ENCODE measurements around the gene ZNF20. TPM values are rescaled to one million over a fixed set of nuclear protein-coding genes. Genes with fewer than 3 reads are reported as not detected.
"Not testable (repeated sequence)": the region's sequence is repeated elsewhere in the genome, so short reads cannot be mapped to it uniquely, and the experiment has no call there.

ZNF20 gene
- total RNA-seq, 1 donor from 2014 or later: 2.3 TPM

DNA sequence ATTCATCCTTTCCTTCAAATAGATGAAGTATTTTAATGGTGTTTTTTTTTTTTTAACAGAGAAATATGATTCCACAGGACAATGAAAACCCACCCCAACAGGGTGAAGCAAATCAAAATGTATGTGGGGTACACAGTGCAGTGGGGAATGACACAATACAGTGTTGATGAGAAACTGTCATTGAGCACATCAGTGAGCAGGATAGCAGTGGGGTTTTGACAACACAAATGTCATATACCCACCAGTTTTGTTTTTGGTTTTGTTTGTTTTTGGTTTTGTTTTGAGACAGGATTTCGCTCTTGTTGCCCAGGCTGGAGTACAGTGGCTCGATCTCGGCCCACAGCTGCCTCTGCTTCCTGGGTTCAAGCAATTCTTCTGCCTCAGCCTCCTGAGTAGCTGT lies 46.4 kb downstream of the ZNF20 start:
- DNase-seq (ENCODE audit: low read depth): no peak
- TF ChIP-seq, protein P1, sequence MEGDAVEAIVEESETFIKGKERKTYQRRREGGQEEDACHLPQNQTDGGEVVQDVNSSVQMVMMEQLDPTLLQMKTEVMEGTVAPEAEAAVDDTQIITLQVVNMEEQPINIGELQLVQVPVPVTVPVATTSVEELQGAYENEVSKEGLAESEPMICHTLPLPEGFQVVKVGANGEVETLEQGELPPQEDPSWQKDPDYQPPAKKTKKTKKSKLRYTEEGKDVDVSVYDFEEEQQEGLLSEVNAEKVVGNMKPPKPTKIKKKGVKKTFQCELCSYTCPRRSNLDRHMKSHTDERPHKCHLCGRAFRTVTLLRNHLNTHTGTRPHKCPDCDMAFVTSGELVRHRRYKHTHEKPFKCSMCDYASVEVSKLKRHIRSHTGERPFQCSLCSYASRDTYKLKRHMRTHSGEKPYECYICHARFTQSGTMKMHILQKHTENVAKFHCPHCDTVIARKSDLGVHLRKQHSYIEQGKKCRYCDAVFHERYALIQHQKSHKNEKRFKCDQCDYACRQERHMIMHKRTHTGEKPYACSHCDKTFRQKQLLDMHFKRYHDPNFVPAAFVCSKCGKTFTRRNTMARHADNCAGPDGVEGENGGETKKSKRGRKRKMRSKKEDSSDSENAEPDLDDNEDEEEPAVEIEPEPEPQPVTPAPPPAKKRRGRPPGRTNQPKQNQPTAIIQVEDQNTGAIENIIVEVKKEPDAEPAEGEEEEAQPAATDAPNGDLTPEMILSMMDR (conservative IDR thresholded peaks at IDR 0.05; ENCODE audit: low read depth, low read length): no peak
- no peak overlapping the region for H3K4me3 ChIP-seq (ENCODE audit: low read depth, low read length)

DNA sequence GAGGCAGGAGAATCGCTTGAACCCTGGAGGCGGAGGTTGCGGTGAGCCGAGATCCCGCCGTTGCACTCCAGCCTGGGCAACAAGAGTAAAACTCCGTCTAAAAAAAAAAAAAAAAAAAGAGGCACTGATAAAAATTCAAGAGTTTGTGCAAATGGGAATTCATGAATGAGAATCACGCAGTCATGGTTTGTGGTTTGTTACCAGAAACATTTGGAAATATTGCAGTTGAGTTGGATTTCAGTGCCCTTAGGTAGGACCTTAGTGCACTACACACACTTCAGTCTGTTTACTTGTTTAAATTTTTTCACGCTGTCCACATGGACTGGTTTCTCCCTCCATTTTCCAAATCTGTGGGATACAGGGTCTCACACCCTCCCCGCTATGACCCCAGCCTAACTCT lies 47.2 kb downstream of the ZNF20 start:
- TF ChIP-seq, protein P1 (conservative IDR thresholded peaks at IDR 0.05; ENCODE audit: low read depth, low read length): no peak
- no peak for DNase-seq (ENCODE audit: low read depth)

DNA sequence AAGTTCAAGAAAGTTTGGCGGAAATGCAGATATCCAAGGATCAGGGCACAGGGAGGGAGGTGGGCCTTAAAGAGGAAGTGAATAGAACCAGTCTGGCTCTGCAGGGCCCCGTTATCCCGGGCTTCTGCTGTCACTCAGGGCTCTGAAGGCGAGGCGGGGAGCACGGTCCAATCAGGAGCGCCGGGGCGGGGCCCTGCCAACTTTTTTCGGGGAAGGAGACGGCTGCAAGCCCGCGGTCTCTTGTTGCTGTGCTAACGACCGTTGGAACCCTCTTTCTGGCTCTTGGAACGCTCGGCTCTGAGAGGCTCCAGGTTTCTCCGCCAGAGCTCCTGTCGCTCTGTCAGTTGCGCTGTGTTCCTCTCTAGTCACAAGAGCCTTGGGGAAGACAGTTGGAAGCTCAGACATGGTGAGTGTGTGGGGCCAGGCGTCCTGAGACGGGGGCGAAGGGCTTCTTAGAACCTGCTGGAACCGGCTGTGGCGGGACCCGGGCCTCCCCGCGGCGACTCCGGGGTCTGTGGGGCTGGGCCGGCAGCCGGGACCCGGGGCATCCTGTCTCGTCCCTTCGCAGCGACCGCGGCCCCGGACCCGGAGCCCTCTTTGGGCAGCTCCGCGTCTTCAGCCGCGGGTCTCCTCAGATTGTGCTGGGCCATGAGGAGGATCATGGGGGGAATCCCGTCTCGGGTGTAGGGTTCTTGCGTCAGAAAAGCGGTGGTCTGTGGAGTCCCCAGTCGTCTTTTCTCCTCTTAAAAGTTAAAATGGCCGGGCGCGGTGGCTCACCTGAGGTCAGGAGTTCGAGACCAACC lies 47.9 kb downstream of the ZNF20 start:
- TF ChIP-seq, protein P1 (conservative IDR thresholded peaks at IDR 0.05; ENCODE audit: low read depth, low read length): no peak
- no peak for DNase-seq (ENCODE audit: low read depth)
- peak overlapping the region; percentile 59 for H3K4me3 ChIP-seq (ENCODE audit: low read depth, low read length)

More for the DNA sequence above, 47.2 kb downstream of the ZNF20 start:
- H3K4me3 ChIP-seq (ENCODE audit: low read depth, low read length): peak overlapping the region; percentile 59

DNA sequence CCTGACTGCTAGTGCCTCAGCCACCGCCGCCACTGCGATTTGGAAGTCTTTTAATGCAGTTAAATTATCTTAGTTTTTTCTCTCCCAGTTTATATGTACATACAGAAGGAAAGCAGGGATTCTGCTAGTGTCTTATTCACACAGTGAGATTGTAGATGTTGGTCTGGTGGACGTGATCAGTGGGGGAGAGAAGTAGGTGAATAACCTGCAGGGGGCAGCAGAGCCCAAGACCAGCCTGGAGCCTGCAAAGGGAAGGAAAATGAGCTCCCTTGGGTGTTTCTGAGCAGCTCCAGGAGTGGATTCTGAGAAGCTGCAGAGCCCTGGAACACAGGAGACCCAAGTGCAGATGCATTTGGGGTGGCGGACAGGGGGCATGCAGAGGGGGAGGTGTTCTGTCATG lies 49.3 kb downstream of the ZNF20 start:
- no peak for DNase-seq (ENCODE audit: low read depth)
- H3K4me3 ChIP-seq (ENCODE audit: low read depth, low read length): no peak overlapping the region

DNA sequence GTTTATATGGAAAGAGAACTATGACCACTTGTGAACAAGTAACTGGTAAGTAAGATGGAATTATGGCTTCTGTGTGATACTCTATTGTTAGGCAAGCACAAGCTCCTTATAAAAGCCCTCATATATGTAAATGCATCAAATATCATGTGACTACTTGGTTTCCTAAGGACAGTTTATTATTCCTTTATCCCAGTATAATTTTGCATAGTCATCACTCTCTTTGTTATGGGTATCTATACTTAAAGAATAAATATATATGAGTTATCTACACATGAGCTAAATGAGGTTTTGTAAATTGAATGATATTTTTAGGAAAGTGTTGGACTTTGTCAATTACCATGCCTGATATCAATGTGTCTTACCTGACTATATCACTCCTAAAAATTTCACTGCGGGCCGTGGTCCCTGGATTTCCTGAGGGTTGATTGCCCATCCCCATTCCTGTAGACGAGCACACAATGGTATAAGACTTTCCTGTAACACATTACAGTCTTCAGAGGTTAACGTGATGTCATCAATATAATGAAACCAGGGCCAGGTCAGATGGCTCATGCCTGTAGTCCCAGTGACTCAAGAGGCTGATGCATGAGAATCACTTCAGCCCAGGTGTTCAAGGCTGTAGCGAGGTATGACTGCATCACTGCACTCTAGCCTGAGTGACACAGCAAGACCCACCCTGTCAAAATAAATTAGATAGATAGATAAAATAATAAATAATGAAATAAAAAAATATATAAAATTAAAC lies 54.9 kb downstream of the ZNF20 start:
- TF ChIP-seq, protein P1 (conservative IDR thresholded peaks at IDR 0.05; ENCODE audit: low read depth, low read length): no peak
- H3K4me3 ChIP-seq (ENCODE audit: low read depth, low read length): no peak overlapping the region
- DNase-seq (ENCODE audit: low read depth): no peak

More for the DNA sequence above, 49.3 kb downstream of the ZNF20 start:
- TF ChIP-seq, protein P1 (conservative IDR thresholded peaks at IDR 0.05; ENCODE audit: low read depth, low read length): peak; percentile 59

DNA sequence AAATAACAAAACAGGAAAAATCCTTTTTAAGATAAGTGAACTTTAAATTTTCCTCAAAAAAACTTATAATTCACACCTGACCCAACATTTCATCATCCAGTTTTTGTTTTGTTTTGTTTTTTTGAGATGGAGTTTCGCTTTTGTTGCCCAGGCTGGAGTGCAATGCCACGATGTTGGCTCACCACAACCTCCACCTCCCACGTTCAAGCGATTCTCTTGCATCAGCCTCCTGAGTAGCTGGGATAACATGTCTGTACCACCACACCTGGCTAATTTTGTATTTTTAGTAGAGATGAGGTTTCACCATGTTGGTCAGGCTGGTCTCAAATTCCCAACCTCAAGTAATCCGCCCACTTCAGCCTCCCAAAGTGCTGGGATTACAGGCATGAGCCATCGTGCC lies 56.8 kb downstream of the ZNF20 start:
- not testable (repeated sequence) for H3K4me3 ChIP-seq (ENCODE audit: low read depth, low read length); DNase-seq (ENCODE audit: low read depth)

Other genes starting within 250 kb of the ZNF20 start
- 4.4 and 7.9 TPM in 2 replicates for gene ZNF700, start 215.2 kb downstream of the ZNF20 start, total RNA-seq
- gene ZNF763, start 175.3 kb downstream of the ZNF20 start, total RNA-seq: 0.58 and 1.7 TPM in 2 replicates
- 1.3 and 1.4 TPM in 2 replicates for gene ZNF433, start 104.7 kb downstream of the ZNF20 start, total RNA-seq
- gene ZNF878, start 87.4 kb downstream of the ZNF20 start, total RNA-seq: 0.72 TPM in 1 of 2 replicates, not detected in the other
- gene ZNF844, start 75.6 kb downstream of the ZNF20 start, total RNA-seq: 0.86 and 0.94 TPM in 2 replicates
- gene ZNF625, start 16.4 kb upstream of the ZNF20 start, total RNA-seq: 3.1 and 4.6 TPM in 2 replicates
- 1.4 and 1.8 TPM in 2 replicates for gene ZNF136, start 22.7 kb upstream of the ZNF20 start, total RNA-seq
- 2.4 and 8.2 TPM in 2 replicates for gene ZNF44, start 154.5 kb upstream of the ZNF20 start, total RNA-seq
- gene ZNF563, start 193.3 kb upstream of the ZNF20 start, total RNA-seq: 2.8 and 9.7 TPM in 2 replicates
- 0.17 and 0.36 TPM in 2 replicates for gene ZNF442, start 225.3 kb upstream of the ZNF20 start, total RNA-seq

All from epithelial cell of proximal tubule (primary cell).